ENCODE results near the gene LARGE2. TPM values are rescaled to one million over a fixed set of nuclear protein-coding genes. Genes with fewer than 3 reads are reported as not detected.

LARGE2 gene
- polyA plus RNA-seq, 1 donor from 2014 or later: not detected

DNA sequence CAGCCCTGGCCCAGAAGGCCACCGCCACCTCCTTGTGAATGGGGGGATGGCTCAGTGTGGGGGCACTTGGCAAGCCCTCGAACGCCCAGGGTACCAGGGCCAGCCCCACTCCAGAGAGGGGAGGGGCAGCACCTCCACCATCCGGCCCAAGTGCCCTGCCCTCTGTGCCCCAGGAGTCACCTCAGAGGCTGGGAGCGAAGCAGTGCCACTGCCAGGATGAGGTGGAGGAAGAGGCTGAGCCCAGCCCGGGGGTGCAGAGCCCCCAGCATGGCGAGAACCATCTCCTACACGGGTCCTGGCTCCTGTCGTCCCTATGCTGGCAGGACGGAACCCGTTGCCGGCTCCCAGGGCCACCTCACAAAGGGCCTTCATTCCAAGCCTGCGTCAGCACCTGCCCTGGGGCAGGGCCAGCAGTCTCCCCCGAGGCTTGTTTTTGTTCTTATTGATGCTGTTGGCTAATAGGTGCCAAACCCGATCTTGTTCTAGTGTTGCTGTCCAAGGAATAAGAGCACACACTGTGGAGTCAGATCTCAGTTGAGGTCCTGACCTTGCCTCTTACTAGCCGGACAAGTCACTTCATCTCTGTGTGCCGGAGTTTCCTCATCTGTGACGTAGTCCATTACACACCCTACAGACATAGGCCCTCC, 15.4 kb upstream of the LARGE2 start, which contains the start of gene FREY1:
Gene FREY1 (minus strand): TSS at position 307 of the 647 bp plus-strand sequence. CDS start 26 bp downstream, at position 281.
- Histone ChIP-seq H3K27ac (ENCODE audit: low read length) (no peak within 1 kb of the TSS), H3K9me2 (ENCODE audit: insufficient read depth, low read length) (no peaks in the 10 kb centered on the region), H3K36me3 (ENCODE audit: insufficient read depth, low read length) (no peaks in the 10 kb centered on the region), H3K27me3 (ENCODE audit: insufficient read depth, low read depth, low read length) (no peaks in the 10 kb centered on the region), H3K9ac (ENCODE audit: low read length) (no peak within 1 kb of the TSS), H4K20me1 (ENCODE audit: insufficient read depth) (peaks cover 3% of the 10 kb centered on the region), H3K4me3 (ENCODE audit: low read length) (no peak within 1 kb of the TSS), H3K79me2 (replicated peaks; ENCODE audit: insufficient read depth, low read length) (peaks cover 10% of the 10 kb centered on the region), H3F3A (ENCODE audit: insufficient read depth, low read length, poor library complexity, severe bottlenecking) (no peaks in the 10 kb centered on the region), H3K9me3 (ENCODE audit: low read length) (no peaks in the 10 kb centered on the region), H3K4me2 (ENCODE audit: low read length) (no peak within 1 kb of the TSS), H2AFZ (ENCODE audit: low read depth, low read length) (no peak within 1 kb of the TSS)
- no peak for TF ChIP-seq RAD21 (conservative IDR thresholded peaks at IDR 0.05)
- no peak for TF ChIP-seq TAF1 (IDR thresholded peaks at IDR 0.05; ENCODE audit: low read depth)
- no peak for TF ChIP-seq REST (IDR thresholded peaks at IDR 0.05; ENCODE audit: borderline replicate concordance)
- TF ChIP-seq CTCF (IDR thresholded peaks at IDR 0.05; ENCODE audit: poor library complexity, severe bottlenecking): no peak
- TF ChIP-seq MXI1 (conservative IDR thresholded peaks at IDR 0.05; ENCODE audit: poor library complexity, severe bottlenecking): no peak
- TF ChIP-seq SMC3 (conservative IDR thresholded peaks at IDR 0.05; ENCODE audit: poor library complexity): no peak
- no peak for TF ChIP-seq POLR2AphosphoS5 (IDR thresholded peaks at IDR 0.05)
- TF ChIP-seq EP300 (conservative IDR thresholded peaks at IDR 0.05; ENCODE audit: poor library complexity, severe bottlenecking): no peak
- TF ChIP-seq EZH2 (IDR thresholded peaks at IDR 0.05; ENCODE audit: borderline replicate concordance, insufficient read depth, low read length, poor library complexity, severe bottlenecking): no peak

GRCh38 chr11:45907911-45908370, 14.5 kb upstream of the LARGE2 start:
- Histone ChIP-seq H4K20me1 (ENCODE audit: insufficient read depth) (peaks cover 3% of the 10 kb centered on the region), H3K4me2 (ENCODE audit: low read length) (no peak overlapping the region), H2AFZ (ENCODE audit: low read depth, low read length) (no peak overlapping the region), H3K4me3 (ENCODE audit: low read length) (no peak overlapping the region), H3K27me3 (ENCODE audit: insufficient read depth, low read depth, low read length) (no peaks in the 10 kb centered on the region), H3K9ac (ENCODE audit: low read length) (no peak overlapping the region), H3K9me3 (ENCODE audit: low read length) (no peaks in the 10 kb centered on the region), H3K27ac (ENCODE audit: low read length) (no peak overlapping the region), H3F3A (ENCODE audit: insufficient read depth, low read length, poor library complexity, severe bottlenecking) (no peaks in the 10 kb centered on the region), H3K36me3 (ENCODE audit: insufficient read depth, low read length) (no peaks in the 10 kb centered on the region), H3K9me2 (ENCODE audit: insufficient read depth, low read length) (no peaks in the 10 kb centered on the region), H3K79me2 (replicated peaks; ENCODE audit: insufficient read depth, low read length) (peaks cover 6% of the 10 kb centered on the region)
- TF ChIP-seq TAF1 (IDR thresholded peaks at IDR 0.05; ENCODE audit: low read depth) (no peak), CTCF (IDR thresholded peaks at IDR 0.05; ENCODE audit: poor library complexity, severe bottlenecking) (no peak), MXI1 (conservative IDR thresholded peaks at IDR 0.05; ENCODE audit: poor library complexity, severe bottlenecking) (no peak), EP300 (conservative IDR thresholded peaks at IDR 0.05; ENCODE audit: poor library complexity, severe bottlenecking) (no peak), POLR2AphosphoS5 (IDR thresholded peaks at IDR 0.05) (no peak), EZH2 (IDR thresholded peaks at IDR 0.05; ENCODE audit: borderline replicate concordance, insufficient read depth, low read length, poor library complexity, severe bottlenecking) (no peak), RAD21 (conservative IDR thresholded peaks at IDR 0.05) (no peak), REST (IDR thresholded peaks at IDR 0.05; ENCODE audit: borderline replicate concordance) (no peak), SMC3 (conservative IDR thresholded peaks at IDR 0.05; ENCODE audit: poor library complexity) (no peak)

Data from neural cell (in vitro differentiated cells).